HEK293 (cell line): Measurements from ENCODE around the gene RAB40C.

Experiments
- CTCF ChIP-seq: fragments of 450-650 bp; formaldehyde crosslinking; IDR thresholded peaks from 2 replicates; pipeline ENCODE4 v1.5.1; 2016; ENCODE audit warnings: missing biosample characterization, missing genetic modification characterization
- ELK4 ChIP-seq: IDR thresholded peaks from 2 replicates; pipeline ENCODE4 v1.6.1; 2011; ENCODE audit warnings: mild to moderate bottlenecking, low read depth, low read length, borderline replicate concordance
- GLIS1 ChIP-seq: fragments of 450-650 bp; formaldehyde crosslinking; IDR thresholded peaks from 2 replicates; pipeline ENCODE4 v1.5.1; 2016; ENCODE audit warnings: missing biosample characterization, missing genetic modification characterization
- HOXA7 ChIP-seq: sonication (generic); formaldehyde crosslinking; IDR thresholded peaks from 2 replicates; pipeline ENCODE4 v1.8.1; 2022; ENCODE audit warnings: missing genetic modification reagents, borderline replicate concordance
- REPIN1 ChIP-seq: fragments of 450-650 bp; formaldehyde crosslinking; IDR thresholded peaks from 2 replicates; pipeline ENCODE4 v1.5.1; 2017; ENCODE audit warnings: missing biosample characterization, missing genetic modification characterization, low read depth
- ZBTB1 ChIP-seq: fragments of 450-650 bp; formaldehyde crosslinking; IDR thresholded peaks from 2 replicates; pipeline ENCODE4 v1.5.1; 2016; ENCODE audit warnings: missing biosample characterization, missing genetic modification characterization
- ZBTB10 ChIP-seq: fragments of 450-650 bp; formaldehyde crosslinking; IDR thresholded peaks from 2 replicates; pipeline ENCODE4 v1.5.1; 2016; ENCODE audit warnings: missing biosample characterization, missing genetic modification characterization
- ZEB2 ChIP-seq: fragments of 450-650 bp; formaldehyde crosslinking; IDR thresholded peaks from 2 replicates; pipeline ENCODE4 v1.5.1; 2016; ENCODE audit warnings: missing biosample characterization, missing genetic modification characterization
- ZNF114 ChIP-seq: fragments of 450-650 bp; formaldehyde crosslinking; IDR thresholded peaks from 2 replicates; pipeline ENCODE4 v1.5.0; 2017; ENCODE audit warnings: missing biosample characterization, missing genetic modification characterization
- ZNF223 ChIP-seq: fragments of 450-650 bp; formaldehyde crosslinking; IDR thresholded peaks from 2 replicates; pipeline ENCODE4 v1.5.1; 2016; ENCODE audit warnings: missing biosample characterization, missing genetic modification characterization
- ZNF311 ChIP-seq: fragments of 450-650 bp; formaldehyde crosslinking; IDR thresholded peaks from 2 replicates; pipeline ENCODE4 v1.5.1; 2017; ENCODE audit warnings: missing biosample characterization, missing genetic modification characterization, borderline replicate concordance
- ZNF341 ChIP-seq: fragments of 450-650 bp; formaldehyde crosslinking; IDR thresholded peaks from 2 replicates; pipeline ENCODE4; 2016; ENCODE audit warnings: low read depth, missing biosample characterization, missing genetic modification characterization
- ZNF350 ChIP-seq: fragments of 450-650 bp; formaldehyde crosslinking; IDR thresholded peaks from 2 replicates; pipeline ENCODE4 v1.5.0; 2017; ENCODE audit warnings: missing biosample characterization, mild to moderate bottlenecking, missing genetic modification characterization
- ZNF354C ChIP-seq: fragments of 450-650 bp; formaldehyde crosslinking; IDR thresholded peaks from 2 replicates; pipeline ENCODE4 v1.5.1; 2016; ENCODE audit warnings: missing biosample characterization, missing genetic modification characterization, low read depth, borderline replicate concordance
- ZNF394 ChIP-seq: fragments of 450-650 bp; formaldehyde crosslinking; IDR thresholded peaks from 2 replicates; pipeline ENCODE4 v1.5.1; 2016; ENCODE audit warnings: missing biosample characterization, missing genetic modification characterization, mild to moderate bottlenecking, moderate library complexity, borderline replicate concordance
- ZNF404 ChIP-seq: fragments of 450-650 bp; formaldehyde crosslinking; IDR thresholded peaks from 2 replicates; pipeline ENCODE4 v1.5.1; 2017; ENCODE audit warnings: missing biosample characterization, missing genetic modification characterization
- ZNF558 ChIP-seq: fragments of 450-650 bp; formaldehyde crosslinking; IDR thresholded peaks from 2 replicates; pipeline ENCODE4 v1.5.1; 2016; ENCODE audit warnings: missing biosample characterization, missing genetic modification characterization
- ZNF623 ChIP-seq: fragments of 450-650 bp; formaldehyde crosslinking; IDR thresholded peaks from 2 replicates; pipeline ENCODE4 v1.5.1; 2016; ENCODE audit warnings: missing biosample characterization, missing genetic modification characterization
- ZNF626 ChIP-seq: fragments of 450-650 bp; sonication (Bioruptor Pico); formaldehyde crosslinking; IDR thresholded peaks from 2 replicates; pipeline ENCODE4 v1.5.1; 2018; ENCODE audit warnings: missing biosample characterization, missing genetic modification characterization, inconsistent platforms
- ZNF629 ChIP-seq: fragments of 450-650 bp; formaldehyde crosslinking; IDR thresholded peaks from 2 replicates; pipeline ENCODE4 v1.5.1; 2017; ENCODE audit warnings: missing biosample characterization, missing genetic modification characterization
- ZNF658 ChIP-seq: fragments of 450-650 bp; formaldehyde crosslinking; IDR thresholded peaks from 2 replicates; pipeline ENCODE4; 2016; ENCODE audit warnings: missing biosample characterization, missing genetic modification characterization
- ZNF660 ChIP-seq: fragments of 450-650 bp; IDR thresholded peaks from 2 replicates; pipeline ENCODE4 v1.5.1; 2018; ENCODE audit warnings: missing biosample characterization, mild to moderate bottlenecking, missing genetic modification characterization
- ZNF701 ChIP-seq: fragments of 450-650 bp; formaldehyde crosslinking; IDR thresholded peaks from 2 replicates; pipeline ENCODE4 v1.5.1; 2016; ENCODE audit warnings: missing biosample characterization, missing genetic modification characterization
- ZSCAN23 ChIP-seq: fragments of 450-650 bp; formaldehyde crosslinking; IDR thresholded peaks from 2 replicates; pipeline ENCODE4 v1.5.1; 2016; ENCODE audit warnings: missing biosample characterization, missing genetic modification characterization
- TF ChIP-seq, protein P1 (sequence below): fragments of 450-650 bp; formaldehyde crosslinking; IDR thresholded peaks from 2 replicates; pipeline ENCODE4 v1.5.1; 2017; ENCODE audit warnings: missing biosample characterization, missing genetic modification characterization
- TF ChIP-seq, protein P2 (sequence below): fragments of 450-650 bp; formaldehyde crosslinking; IDR thresholded peaks from 2 replicates; pipeline ENCODE4 v1.5.1; 2016; ENCODE audit warnings: missing biosample characterization, missing genetic modification characterization
- TF ChIP-seq, protein P3 (sequence below): fragments of 450-650 bp; formaldehyde crosslinking; IDR thresholded peaks from 2 replicates; pipeline ENCODE4 v1.5.1; 2016; ENCODE audit warnings: missing biosample characterization, missing genetic modification characterization, low read depth

Gene RAB40C

DNA sequence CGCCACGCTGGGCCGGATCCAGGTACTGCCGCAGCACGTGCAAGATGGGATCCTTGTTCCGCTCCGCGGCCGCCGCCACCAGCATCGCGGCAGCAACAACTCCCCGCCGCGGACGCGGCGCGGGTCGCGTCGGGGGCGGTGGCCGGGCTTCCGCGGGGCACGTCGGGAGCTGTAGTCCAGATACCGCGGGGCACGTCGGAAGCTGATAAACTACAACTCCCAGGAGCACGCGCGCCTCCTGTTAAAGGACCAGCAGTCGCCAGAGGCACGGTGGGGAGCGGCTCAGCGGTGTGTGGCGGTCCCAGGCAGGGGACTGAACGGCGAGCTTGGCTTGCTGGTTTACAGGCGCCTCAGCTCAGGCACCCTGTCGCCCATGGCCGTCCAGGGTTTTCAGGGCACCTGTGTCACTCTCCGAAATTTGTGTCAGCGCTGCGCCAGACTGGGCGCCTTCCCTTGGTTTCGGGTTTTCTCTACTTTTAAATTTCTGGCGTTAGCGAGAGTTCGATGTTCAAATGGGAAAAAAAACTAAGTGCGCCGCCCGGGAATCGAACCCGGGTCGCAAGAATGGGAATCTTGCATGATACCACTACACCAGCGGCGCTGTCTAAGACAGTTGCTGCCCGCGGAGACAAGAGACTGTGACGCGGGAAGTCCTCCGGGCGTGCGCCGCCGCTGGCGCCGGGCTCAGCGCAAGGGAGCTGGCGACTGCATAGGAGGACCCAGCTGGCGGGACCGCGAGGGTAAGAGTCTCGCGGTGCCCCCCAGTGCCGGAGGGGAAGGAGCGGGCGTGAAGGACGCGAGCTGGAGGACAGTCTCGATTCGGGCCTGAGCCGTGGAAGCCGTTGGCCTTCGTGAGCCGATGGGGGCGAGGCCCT is 46.6 kb downstream of the RAB40C start, which contains the start of gene METTL26 (continued):
- TF ChIP-seq ZNF629 (peak; percentile 78), ZBTB10 (tag by site-specific recombination) (0 out of 2 replicates have a peak, but pooled peaks have one; percentile 20), CTCF (peak; percentile 79), ZNF623 (tag by site-specific recombination) (peak; percentile 21; the same call in 1 of the 2 replicates), ZNF311 (tag by site-specific recombination) (no peak), ZNF341 (tag by site-specific recombination) (peak; percentile 54), ZNF223 (tag by site-specific recombination) (no peak), ZNF350 (tag by site-specific recombination) (no peak), ZNF354C (tag by site-specific recombination) (no peak), ZNF558 (no peak), ZBTB1 (tag by site-specific recombination) (no peak), ZNF701 (tag by site-specific recombination) (no peak), ZEB2 (tag by site-specific recombination) (peak; percentile 89), ELK4 (no peak), ZNF114 (tag by site-specific recombination) (no peak), ZNF658 (tag by site-specific recombination) (no peak), REPIN1 (tag by site-specific recombination) (0 out of 2 replicates have a peak, but pooled peaks have one; percentile 75), ZNF404 (tag by site-specific recombination) (no peak), ZNF394 (peak; percentile 80), ZNF626 (tag by site-specific recombination) (no peak), HOXA7 (CRISPR knock-in tag) (no peak), ZNF660 (peak; percentile 84), GLIS1 (tag by site-specific recombination) (no peak; the same call in 1 of the 2 replicates), ZSCAN23 (tag by site-specific recombination) (0 out of 2 replicates have a peak, but pooled peaks have one; percentile 13)
- TF ChIP-seq, protein P1, sequence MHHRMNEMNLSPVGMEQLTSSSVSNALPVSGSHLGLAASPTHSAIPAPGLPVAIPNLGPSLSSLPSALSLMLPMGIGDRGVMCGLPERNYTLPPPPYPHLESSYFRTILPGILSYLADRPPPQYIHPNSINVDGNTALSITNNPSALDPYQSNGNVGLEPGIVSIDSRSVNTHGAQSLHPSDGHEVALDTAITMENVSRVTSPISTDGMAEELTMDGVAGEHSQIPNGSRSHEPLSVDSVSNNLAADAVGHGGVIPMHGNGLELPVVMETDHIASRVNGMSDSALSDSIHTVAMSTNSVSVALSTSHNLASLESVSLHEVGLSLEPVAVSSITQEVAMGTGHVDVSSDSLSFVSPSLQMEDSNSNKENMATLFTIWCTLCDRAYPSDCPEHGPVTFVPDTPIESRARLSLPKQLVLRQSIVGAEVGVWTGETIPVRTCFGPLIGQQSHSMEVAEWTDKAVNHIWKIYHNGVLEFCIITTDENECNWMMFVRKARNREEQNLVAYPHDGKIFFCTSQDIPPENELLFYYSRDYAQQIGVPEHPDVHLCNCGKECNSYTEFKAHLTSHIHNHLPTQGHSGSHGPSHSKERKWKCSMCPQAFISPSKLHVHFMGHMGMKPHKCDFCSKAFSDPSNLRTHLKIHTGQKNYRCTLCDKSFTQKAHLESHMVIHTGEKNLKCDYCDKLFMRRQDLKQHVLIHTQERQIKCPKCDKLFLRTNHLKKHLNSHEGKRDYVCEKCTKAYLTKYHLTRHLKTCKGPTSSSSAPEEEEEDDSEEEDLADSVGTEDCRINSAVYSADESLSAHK (tag by site-specific recombination): no peak
- TF ChIP-seq, protein P2, sequence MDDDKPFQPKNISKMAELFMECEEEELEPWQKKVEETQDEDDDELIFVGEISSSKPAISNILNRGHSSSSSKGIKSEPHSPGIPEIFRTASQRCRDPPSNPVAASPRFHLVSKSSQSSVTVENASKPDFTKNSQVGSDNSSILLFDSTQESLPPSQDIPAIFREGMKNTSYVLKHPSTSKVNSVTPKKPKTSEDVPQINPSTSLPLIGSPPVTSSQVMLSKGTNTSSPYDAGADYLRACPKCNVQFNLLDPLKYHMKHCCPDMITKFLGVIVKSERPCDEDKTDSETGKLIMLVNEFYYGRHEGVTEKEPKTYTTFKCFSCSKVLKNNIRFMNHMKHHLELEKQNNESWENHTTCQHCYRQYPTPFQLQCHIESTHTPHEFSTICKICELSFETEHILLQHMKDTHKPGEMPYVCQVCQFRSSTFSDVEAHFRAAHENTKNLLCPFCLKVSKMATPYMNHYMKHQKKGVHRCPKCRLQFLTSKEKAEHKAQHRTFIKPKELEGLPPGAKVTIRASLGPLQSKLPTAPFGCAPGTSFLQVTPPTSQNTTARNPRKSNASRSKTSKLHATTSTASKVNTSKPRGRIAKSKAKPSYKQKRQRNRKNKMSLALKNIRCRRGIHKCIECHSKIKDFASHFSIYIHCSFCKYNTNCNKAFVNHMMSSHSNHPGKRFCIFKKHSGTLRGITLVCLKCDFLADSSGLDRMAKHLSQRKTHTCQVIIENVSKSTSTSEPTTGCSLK (tag by site-specific recombination): no peak
- TF ChIP-seq, protein P3, sequence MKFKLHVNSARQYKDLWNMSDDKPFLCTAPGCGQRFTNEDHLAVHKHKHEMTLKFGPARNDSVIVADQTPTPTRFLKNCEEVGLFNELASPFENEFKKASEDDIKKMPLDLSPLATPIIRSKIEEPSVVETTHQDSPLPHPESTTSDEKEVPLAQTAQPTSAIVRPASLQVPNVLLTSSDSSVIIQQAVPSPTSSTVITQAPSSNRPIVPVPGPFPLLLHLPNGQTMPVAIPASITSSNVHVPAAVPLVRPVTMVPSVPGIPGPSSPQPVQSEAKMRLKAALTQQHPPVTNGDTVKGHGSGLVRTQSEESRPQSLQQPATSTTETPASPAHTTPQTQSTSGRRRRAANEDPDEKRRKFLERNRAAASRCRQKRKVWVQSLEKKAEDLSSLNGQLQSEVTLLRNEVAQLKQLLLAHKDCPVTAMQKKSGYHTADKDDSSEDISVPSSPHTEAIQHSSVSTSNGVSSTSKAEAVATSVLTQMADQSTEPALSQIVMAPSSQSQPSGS (tag by site-specific recombination): no peak
